GM20431 (cell line): ENCODE measurements around the gene HADH.
"Not testable (repeated sequence)": the region's sequence is repeated elsewhere in the genome, so short reads cannot be mapped to it uniquely, and the experiment has no call there.

Experiments used
- in situ Hi-C: fragments of 300-500 bp; cut with MseI, MboI; formaldehyde crosslinking; loops from one replicate; pipeline ENCODE4 v1.15.0; 2020; ENCODE audit warnings: low sequenced_read_pairs; ENCODE audit not compliant: unreplicated experiment

Gene HADH

DNA sequence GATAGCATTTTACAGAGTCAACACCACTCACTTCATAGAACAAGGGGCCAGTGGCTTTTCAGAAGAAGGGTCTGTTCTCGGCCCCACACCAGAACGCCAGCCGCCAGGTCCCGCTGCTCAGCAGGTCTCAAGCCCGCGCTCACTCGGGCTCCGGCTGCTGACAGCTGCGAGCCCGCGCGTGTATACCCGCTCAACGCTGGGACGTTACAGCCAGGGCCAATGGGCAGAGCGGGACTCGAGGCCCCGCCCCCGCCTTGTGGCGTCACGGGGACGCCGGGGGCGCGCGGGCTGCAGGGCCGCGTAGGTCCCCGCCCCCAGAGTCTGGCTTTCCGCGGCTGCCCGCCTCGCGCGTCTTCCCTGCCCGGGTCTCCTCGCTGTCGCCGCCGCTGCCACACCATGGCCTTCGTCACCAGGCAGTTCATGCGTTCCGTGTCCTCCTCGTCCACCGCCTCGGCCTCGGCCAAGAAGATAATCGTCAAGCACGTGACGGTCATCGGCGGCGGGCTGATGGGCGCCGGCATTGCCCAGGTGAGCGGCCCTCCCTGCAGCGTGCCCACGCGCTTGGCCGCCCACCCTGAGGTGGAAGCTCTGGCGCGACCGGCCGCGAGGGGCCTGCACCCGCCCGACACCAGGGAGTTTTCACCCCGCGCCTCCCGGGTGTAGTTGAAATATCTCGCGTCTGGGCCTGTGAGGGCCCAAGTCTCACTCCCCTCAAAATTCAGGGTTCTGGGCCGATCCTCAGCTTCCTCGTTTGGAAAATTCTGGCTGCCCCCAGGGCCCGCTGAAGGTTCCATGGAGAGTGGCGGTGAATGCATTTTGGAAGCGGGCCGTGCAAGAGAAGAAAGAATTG, at the start of gene HADH:
TSS of gene HADH (plus strand) at position 353 of the 850 bp plus-strand sequence. CDS start at position 397, 44 bp downstream.
- in situ Hi-C loops = no loop called here

DNA sequence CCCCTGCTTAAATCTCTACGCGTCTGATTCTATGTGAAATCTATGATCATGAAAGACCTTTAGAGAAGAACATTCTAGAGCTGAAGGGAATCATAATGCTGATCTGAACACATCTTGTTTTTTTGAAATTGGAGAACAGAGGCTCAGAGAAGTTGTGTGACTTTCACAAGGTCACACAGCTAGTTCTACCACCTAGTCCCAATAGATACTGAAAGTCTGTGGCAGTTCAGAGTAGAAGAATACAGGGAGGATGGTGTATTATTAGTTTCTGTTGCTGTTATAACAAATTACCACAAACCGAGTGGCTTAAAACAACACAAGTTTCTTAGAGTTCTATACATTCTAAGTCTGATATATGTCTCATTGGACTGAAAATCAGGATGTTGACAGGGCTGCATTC, 43.9 kb upstream of the HADH start:
- in situ Hi-C loops = no loop called here

DNA sequence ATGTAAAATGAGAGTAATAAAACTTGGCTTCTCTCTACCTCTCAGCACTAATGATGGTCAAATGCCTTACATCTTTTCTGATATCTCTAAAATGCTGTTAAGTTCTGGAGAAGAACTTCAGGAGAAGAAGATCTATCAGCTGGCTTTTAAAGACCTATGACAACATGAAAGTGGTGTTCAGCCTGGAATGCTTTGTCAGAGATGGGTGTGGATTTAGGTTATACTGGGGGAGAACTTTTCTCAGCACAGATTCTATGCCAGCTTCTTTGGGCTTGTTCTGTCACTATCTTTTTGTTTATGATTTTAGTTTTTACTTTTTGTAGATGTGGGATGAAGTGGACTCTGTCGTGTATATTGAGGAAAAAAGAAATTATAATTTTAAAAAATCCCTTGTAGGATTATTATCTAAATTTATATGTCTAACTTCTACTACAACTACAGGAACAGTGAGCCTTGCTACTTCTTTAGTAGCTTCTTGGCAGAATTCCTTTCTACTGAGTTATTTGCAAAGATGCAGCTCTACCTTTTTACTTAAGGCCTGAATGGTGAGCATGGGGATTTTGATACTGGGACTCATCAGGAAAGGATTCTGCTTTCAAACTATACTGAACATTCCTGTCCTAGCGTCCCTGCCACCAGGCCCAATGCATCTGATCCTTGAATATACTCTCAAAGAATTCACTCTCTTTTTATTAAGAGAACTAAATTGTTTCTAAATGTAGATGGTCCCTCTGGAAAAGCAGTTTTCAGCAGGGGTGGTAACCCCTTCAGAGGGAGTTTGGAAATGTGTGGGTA, 38.7 kb upstream of the HADH start:
- in situ Hi-C loops = no loop called here

DNA sequence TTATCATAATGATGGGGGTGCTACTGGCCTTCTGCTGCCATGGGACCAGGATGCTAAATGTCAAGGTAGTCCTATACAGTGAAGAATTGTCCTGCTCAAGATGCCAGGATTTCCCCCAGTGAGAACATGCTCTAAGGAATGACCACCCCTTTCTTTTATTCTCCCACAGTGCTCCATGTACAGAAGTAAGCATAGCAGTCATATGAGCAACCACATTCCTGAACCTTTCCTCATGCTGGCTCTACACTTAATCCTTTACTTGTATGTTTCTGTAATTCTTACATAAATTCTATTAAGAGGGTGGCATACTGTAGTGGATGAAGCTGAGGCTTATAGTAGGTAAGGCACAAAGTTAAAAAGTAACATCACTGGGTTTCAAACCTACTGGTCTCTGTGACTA, 38.1 kb upstream of the HADH start:
- in situ Hi-C loops = no loop called here

DNA sequence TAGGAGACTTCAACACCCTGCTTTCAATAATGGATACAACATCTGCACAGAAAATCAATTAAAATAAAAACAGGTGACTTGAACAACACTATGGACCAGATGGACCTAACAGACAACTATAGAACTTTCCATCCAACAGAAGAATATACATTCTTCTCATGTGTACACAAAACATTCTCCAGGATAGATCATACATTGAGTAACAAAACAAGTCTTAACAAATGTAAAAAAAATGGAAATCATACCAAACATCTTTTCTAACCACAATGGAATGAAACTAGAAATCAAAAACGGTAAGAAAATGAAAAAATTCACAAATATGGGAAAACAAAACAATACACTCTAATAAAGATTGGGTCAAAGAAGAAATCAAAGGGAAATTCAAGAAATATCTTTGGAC, 33.7 kb upstream of the HADH start:
- in situ Hi-C loops = no loop called here

DNA sequence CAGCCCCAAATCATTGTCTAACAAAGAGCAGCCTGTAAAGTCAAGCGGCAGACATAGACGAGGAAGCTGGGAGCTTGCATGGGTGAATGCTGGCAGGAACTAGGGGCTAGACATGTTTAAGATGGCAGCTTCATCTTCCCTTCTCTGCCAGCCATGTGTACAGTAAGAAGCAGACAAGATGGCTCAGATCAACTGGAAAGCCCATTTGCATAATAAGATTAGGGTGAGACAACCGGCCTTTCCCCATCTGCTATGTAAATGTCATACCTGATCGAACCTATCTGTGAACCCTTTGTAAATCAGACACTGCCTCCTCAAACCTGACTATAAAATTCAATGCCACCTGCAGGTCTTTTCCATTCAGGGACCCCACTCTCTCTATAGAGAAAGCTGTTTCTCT, 22.8 kb upstream of the HADH start:
- in situ Hi-C loops = no loop called here

DNA sequence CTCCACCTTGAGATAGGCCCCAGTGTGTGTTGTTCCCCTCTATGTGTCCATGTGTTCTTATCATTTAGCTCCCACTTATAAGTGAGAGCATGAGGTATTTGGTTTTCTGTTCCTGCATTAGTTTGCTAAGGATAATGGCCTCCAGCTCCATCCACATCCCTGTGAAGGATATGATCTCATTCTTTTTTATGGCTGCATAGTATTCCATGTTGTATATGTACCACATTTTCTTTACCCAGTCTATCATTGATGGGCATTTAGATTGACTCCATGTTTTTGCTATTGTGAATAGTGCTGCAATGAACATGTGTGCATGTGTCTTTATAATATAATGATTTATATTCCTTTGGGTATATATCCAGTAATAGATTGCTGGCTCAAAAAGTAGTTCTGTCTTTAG, 22.2 kb upstream of the HADH start:
- in situ Hi-C loops = not testable (repeated sequence)

DNA sequence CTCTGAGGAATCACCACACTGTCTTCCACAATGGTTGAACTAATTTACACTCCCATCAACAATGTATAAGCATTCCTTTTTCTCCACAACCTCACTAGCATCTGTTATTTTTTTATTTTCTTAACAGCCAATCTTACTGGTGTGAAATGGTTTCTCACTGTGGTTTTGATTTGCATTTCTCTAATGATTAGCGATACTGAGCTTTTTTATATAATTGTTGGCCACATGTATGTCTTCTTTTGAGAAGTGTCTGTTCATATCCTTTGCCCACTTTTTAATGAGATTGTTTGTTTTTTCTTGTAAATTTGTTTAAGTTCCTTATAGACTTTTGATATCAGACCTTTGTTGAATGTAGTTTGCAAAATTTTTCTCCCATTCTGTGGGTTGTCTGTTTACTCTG, 21.8 kb upstream of the HADH start:
- in situ Hi-C loops = not testable (repeated sequence)

DNA sequence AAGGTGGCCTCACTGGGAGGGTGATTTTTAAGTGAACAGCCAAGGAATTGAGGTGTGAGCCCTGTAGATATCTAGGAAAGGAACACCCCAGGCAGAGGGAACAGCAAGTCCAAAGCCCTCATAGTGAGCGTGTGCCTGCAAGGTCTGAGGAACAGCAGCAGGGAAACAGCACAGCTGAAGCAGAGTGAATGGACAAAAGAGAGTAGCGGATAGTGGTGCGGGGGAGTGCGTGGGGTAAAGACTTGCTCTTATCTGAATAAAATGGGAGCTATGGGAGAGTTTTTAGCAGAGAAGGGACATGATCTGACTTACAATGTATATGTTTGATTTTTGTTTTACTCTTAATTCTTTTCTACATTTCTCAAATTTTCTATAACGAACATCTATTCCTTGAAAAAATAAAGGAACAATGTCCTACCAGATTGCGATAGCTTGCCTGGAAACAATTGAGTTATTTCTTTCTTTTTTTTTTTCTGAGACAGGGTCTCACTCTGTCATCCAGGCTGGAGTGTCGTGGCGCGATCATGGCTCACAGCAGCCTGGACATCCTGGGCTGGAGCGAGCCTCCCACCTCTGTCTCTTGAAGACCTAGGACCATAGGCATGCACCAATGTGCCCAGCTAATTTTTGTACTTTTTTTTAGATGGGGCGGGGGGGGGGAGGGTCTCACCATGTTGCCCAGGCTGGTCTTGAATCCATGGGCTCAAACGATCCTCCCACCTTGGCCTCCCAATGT, 19.5 kb upstream of the HADH start:
- in situ Hi-C loops = no loop called here

DNA sequence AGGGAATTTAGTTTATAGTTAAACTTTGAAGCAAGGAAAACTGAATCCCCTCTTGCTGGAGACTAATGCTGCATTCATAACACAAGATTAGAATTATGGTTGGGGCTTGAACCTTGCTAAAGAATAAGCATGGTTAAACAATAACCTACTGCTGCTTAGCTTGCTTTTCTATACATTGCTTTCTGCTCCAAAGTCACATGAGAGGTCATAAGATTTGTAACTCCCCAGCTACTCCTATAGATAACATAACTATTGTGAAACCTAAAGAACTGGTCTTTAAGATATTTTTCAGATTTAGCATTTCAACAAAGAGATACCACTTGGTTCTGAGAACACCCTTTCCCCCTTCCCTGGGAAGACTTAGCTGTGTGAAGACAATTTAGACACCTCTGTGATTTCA, 17.1 kb upstream of the HADH start:
- in situ Hi-C loops = no loop called here

DNA sequence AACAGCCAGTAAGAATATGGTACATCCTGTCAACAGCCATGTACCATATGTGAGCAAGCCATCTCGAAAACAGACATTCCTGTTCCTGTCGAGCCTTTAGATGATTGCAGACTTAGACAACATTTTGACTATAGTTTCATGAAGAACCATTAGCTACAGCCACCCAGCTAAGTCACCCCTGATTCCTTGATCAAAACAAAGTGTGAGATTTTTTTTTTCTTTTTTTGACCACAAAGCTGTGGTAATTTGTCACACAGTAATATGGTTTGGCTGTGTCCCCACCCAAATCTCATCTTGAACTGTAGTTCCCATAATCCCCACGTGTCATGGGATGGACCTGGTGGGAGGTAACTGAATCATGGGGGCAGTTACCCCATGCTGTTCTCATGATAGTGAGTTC, 15.2 kb upstream of the HADH start:
- in situ Hi-C loops = no loop called here

DNA sequence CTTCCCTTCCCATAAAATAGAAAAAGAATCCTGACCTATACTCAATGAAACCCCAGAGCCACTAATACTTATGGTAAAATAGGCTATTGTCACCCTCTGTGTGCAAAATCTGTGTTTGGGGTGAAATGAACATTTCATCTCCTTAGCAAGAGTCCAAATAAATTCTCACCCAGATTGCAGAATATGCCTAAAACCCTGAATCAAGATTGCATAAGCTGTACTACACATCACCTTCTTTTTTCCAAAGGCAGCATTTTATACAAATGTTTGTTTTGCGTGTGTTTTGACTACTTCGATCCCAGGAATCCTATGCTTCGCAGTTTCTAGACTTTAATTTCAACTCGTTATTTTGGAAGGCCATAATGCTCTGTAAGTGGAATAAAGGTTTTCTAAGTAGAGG, 12.2 kb upstream of the HADH start:
- in situ Hi-C loops = no loop called here

DNA sequence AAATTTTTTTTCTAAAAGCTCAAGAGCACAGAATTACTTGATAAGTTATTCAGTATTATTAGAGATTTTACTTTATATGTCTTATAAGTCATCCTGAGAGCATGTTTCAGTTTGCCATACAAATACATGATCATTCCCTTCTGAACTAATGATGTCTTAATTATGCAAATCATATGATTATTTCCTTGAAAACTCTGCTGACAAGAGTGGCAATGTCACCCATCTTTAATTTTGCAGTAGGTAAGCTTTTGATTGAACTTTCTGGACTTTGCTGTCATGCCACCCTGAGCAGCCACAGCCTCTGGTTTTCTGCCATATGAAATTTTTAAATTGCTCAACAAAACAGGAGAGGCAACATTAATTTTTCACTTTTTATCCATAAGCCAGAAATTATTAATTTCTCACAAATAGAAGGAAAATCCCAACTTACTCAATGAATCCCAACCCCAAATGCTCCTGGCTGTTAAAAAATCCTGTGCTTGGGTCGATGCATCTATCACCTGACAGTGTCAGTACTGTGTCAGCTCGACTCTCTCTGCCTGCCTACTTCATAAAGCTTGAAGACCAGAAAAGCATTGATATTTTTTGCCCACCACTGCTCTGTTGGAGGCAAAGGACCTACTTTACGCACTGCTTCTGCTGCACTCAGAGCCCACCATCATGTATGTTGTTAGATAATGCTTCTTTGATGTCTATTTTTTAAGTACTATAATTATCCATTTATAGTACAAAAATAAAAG, 11.6 kb upstream of the HADH start:
- in situ Hi-C loops = no loop called here

DNA sequence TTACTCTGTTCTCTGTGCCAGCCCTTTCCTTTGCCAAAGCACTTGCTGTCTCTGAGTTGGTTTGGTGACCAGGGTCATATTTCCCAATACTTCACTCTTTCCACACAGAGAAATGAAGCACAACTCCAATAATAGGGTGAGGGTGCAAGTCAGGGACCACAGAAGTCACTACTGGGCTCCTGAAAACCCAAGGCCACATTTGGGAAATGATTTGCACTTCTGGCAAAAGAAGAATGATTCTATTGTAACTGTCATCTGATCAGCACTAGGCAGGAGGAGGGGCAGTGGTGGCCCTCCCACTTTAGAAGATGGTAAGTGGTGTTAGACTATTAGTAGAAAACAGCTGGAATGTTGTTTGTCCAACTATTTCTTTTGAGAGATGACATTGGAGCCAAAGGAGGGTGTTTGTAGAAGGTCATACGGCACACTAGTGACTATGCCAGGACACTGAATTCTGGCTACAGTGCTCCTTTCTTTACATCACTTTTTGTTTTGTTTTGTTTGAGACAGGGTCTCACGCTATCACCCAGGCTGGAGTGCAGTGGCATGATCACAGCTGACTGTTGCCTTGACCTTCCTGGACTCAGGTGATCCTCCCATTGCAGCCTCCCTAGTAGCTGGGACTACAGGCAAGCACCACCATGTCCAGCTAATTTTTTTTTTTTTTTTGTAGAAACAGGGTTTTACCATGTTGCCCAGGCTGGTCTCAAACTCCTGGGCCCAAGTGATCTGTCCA, 10.8 kb upstream of the HADH start:
- in situ Hi-C loops = no loop called here

DNA sequence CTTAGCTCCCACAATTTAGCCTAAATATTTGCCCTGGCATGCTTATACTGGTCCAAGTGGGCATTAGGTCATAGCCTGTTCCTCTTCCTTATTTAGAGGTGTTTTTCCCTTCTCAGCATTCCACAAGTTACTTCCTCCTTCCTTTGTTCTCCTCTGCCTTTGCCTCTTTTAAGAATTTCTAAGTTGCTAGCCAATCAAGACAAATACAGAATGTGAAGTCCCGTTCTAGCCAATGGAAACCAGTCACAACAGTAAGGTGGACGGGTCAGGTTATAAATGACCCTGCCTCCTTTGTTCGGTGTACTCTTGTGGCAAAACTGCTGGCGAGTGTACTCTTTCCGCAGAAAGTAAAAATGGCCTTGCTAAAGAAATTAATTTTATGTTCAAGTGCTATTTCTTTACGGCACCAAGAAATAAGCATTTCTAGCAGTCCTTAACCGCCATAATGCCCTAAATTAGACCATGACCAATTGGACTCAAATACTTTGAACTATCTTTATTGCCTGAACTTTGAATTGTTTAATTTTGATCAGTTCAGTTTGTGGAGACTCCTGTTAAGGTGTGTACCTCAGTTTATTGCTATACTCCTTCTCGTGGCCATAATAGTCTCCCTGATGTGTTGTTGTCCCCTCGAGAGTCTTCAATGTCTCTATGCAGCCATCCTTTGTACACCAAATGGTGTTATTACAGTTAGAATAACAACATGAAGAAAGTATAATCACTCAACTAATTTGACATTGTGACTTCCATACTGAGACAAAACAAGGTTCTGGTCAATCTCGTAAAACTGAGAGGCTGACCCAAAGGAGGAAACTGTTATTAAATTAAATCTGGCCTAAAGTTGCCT, 1.6 kb upstream of the HADH start:
- in situ Hi-C loops = no loop called here

DNA sequence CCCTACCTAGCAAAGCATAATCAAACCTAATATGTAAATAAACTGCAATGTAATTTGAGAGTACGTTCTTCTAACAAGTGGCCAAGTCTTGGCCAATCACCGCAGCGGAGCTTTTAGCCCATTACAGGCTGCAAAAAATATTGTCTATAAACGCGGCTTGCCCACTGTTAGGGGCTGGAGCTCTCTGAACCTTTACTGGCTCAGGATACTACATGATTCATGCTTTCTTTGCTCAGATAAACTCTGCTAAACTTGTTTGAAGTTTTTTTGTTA, 990 bp upstream of the HADH start:
- in situ Hi-C loops = no loop called here

DNA sequence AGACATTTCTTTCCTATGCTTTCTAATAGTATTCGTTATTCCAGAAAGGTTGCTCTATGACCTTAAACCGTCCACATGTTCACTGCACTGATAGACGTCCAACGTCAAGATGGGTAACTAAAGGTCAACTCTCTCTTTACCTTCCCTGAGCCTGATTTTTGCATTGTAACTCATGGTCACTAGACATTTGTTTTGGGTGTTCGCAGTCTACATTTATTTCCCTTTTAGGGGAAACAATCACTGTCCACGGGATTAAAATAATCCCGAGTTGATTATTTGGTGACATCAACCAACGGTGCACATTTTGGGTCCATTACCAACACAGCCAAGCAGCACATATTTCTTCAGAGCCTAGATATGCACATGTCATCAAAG, 540 bp upstream of the HADH start:
- in situ Hi-C loops = no loop called here

DNA sequence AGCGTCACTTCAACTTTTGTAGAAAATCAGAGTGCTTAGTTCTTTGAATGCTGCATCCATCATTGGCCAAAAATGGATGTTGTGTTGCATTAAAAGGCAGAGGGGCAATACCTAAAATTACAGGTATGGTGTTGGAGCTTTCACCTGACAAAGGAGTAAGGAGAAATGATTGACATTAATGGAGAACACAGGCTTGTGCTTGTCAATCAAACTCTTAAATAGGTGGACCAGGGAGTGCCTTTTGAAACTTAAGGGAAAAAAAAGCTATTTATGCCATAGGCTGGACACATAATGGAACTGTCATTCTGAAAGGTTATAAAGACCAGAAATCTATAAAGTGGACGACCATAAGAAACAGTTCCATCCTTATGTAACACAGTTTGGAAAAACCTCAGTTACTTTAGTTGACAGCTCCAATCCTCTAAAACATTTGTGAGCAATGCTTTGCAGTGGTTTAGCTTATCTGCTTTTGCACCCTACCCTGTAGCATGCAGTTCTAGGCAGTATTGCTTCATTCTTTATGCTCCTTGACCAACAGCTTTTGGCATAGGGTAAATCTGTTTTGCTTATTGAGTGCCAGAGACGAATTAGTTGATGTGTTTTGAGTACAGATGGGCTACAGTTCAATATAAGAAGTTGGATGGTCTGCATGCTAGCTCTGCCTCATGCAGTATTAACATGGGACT, 2.4 kb downstream of the HADH start:
- in situ Hi-C loops = no loop called here
